ENCODE results near the gene UFM1. TPM values are rescaled to one million over a fixed set of nuclear protein-coding genes. Genes with fewer than 3 reads are reported as not detected.

The UFM1 gene
- total and polyA plus RNA-seq, 4 donors = 40.2 to 106 (median 47.3) TPM

DNA sequence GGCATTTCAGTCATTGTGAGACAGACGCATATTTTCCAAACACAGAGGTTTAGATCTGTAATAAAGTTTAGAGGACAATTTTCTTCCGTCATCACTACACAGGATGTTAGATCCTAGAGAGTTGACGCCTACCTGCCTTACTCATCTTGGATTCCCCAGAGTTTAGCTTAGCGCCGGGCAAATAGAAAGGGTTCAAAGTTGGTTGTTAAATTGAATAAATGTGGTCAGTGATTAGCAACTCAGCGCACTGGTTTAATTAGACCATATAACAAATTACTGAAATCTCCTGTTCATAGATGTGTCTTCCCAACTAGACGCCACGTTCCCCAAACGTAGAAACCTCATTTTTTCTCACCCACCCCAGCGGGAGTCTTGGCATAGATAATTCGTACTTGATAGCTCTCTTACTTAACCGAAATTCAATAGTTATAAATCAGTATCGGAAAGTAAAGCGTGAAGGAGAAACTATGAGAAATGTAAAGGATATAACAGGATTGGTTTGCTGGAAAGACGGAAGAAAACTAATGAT, 726 bp upstream of the UFM1 start:
- Histone ChIP-seq H3K36me3 (ENCODE audit: control insufficient read depth in 4 of 4, insufficient read depth in 4 of 4, low read length in 4 of 4) (peaks cover 1 to 12% (median 4%) of the 10 kb centered on the region in 4 donors), H3K9me3 (ENCODE audit: control insufficient read depth in 4 of 4, insufficient read depth in 3 of 4, low read length in 3 of 4) (no peaks in the 10 kb centered on the region), H3K9ac (ENCODE audit: insufficient read depth in 1 of 2, low read length in 2 of 2) (peak overlapping the region in 1 of 2 donors; percentile 84), H3K27ac (ENCODE audit: low read depth in 1 of 2, low read length in 1 of 2) (peak overlapping the region; percentile 45 to 59), H3K27me3 (ENCODE audit: control insufficient read depth in 3 of 3, insufficient read depth in 3 of 3, low read length in 2 of 3) (no peaks in the 10 kb centered on the region), H3K4me1 (ENCODE audit: control insufficient read depth in 5 of 5, insufficient read depth in 5 of 5, low read length in 5 of 5) (peaks cover 0 to 18% (median 10%) of the 10 kb centered on the region in 5 donors), H3K4me3 (peak overlapping the region; percentile 33)
- no peak for TF ChIP-seq CTCF (IDR thresholded peaks at IDR 0.05; ENCODE audit: control extremely low read depth, extremely low read depth)
- ATAC-seq (ENCODE audit: insufficient read depth, low FRiP score) (no peak), DNase-seq (no peak)
- 1 to 2% methylated on average over 15 of the region's 15 CpGs for WGBS, 2 donors

DNA sequence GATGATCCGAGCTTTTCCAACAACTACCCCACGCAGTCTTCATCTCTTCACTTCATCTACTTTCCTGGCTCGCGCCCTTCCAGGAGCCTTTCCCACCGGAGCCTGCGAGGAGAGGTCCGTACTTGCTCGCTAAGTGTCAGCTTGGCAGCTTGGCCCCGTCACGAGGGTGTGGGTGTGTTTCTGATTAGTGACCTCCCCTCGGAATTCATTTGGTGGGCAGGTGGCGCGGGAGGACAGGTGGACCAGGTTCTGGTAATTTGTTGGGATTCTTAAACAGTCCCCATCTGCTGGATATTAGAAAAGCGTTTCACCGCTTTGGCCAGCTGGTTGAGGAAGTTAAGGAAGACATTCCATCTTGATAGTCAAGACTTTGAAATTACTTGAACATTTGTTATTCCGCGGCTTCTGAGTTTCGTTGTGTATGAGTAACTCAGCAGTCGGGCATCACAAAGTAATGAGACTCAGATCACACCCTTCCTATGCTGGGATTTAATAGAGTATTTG, 515 bp downstream of the UFM1 start:
- H3K9me3 ChIP-seq (ENCODE audit: control insufficient read depth in 4 of 4, insufficient read depth in 3 of 4, low read length in 3 of 4) = no peaks in the 10 kb centered on the region
- ATAC-seq (ENCODE audit: insufficient read depth, low FRiP score) (peak; percentile 38), DNase-seq (peak in 2 of 3 donors; percentile 75 to 77)
- H3K4me1 ChIP-seq (ENCODE audit: control insufficient read depth in 5 of 5, insufficient read depth in 5 of 5, low read length in 5 of 5) = peaks cover 0 to 18% (median 10%) of the 10 kb centered on the region in 5 donors
- H3K27me3 ChIP-seq (ENCODE audit: control insufficient read depth in 3 of 3, insufficient read depth in 3 of 3, low read length in 2 of 3) = no peaks in the 10 kb centered on the region
- WGBS, 2 donors = 1% methylated on average over 19 of the region's 19 CpGs
- H3K36me3 ChIP-seq (ENCODE audit: control insufficient read depth in 4 of 4, insufficient read depth in 4 of 4, low read length in 4 of 4) = peaks cover 2 to 19% (median 9%) of the 10 kb centered on the region in 4 donors
- TF ChIP-seq CTCF (IDR thresholded peaks at IDR 0.05; ENCODE audit: control extremely low read depth, extremely low read depth) = no peak
- peak overlapping the region; percentile 98 for H3K4me3 ChIP-seq
- H3K27ac ChIP-seq (ENCODE audit: low read depth in 1 of 2, low read length in 1 of 2) = peak overlapping the region; percentile 91 to 95
- peak overlapping the region; percentile 84 for H3K9ac ChIP-seq (ENCODE audit: insufficient read depth in 1 of 2, low read length in 2 of 2)

GRCh38 chr13:38355595-38356119, 6.0 kb downstream of the UFM1 start:
- no peak for TF ChIP-seq CTCF (IDR thresholded peaks at IDR 0.05; ENCODE audit: control extremely low read depth, extremely low read depth)
- Histone ChIP-seq H3K9ac (ENCODE audit: insufficient read depth in 1 of 2, low read length in 2 of 2) (no peak overlapping the region), H3K4me1 (ENCODE audit: control insufficient read depth in 5 of 5, insufficient read depth in 5 of 5, low read length in 5 of 5) (peaks cover 0 to 8% (median 7%) of the 10 kb centered on the region in 5 donors), H3K27me3 (ENCODE audit: control insufficient read depth in 3 of 3, insufficient read depth in 3 of 3, low read length in 2 of 3) (no peaks in the 10 kb centered on the region), H3K4me3 (no peak overlapping the region), H3K27ac (ENCODE audit: low read depth in 1 of 2, low read length in 1 of 2) (no peak overlapping the region), H3K36me3 (ENCODE audit: control insufficient read depth in 4 of 4, insufficient read depth in 4 of 4, low read length in 4 of 4) (peaks cover 4 to 32% (median 14%) of the 10 kb centered on the region in 4 donors), H3K9me3 (ENCODE audit: control insufficient read depth in 4 of 4, insufficient read depth in 3 of 4, low read length in 3 of 4) (no peaks in the 10 kb centered on the region)
- DNase-seq = no peak
- 56 to 83% methylated on average over 3 of the region's 3 CpGs for WGBS, 2 donors
- ATAC-seq (ENCODE audit: insufficient read depth, low FRiP score) = no peak

All from lung (tissue), 12 donors.